ENCODE measurements around the gene EPS8L3. TPM values are rescaled to one million over a fixed set of nuclear protein-coding genes. Genes with fewer than 3 reads are reported as not detected.

Gene EPS8L3
- total RNA-seq, 1 donor from 2014 or later, result not detected

DNA sequence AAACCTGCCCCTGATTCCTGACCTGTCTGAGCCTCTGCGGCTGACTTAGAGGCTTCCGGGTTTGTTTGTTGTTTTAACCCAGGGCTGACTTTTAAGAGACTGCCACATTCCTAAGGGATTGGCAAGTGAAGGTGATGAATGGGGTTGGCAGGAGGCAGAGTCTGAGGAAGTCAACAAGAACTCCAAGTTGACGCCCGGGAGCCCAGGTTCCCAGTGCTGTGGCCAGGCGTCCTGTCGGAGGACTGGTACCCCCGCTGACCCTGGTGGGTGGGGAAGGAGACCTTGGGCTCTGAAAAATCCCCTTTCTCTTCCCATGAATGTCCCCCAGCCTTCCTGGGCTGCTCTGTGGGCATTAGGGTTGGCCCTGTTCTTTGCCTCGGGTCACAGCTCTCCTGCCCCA lies 19.7 kb upstream of the EPS8L3 start:
- H3K27ac Mint-ChIP-seq (ENCODE audit: unreplicated experiment), result no peak overlapping the region
- H3K4me1 Mint-ChIP-seq, result peaks cover 4% of the 10 kb centered on the region
- no peak for DNase-seq (ENCODE audit: low read depth, low spot score)
- H3K9me3 Mint-ChIP-seq, result peaks cover 4% of the 10 kb centered on the region
- TF ChIP-seq, protein P1, sequence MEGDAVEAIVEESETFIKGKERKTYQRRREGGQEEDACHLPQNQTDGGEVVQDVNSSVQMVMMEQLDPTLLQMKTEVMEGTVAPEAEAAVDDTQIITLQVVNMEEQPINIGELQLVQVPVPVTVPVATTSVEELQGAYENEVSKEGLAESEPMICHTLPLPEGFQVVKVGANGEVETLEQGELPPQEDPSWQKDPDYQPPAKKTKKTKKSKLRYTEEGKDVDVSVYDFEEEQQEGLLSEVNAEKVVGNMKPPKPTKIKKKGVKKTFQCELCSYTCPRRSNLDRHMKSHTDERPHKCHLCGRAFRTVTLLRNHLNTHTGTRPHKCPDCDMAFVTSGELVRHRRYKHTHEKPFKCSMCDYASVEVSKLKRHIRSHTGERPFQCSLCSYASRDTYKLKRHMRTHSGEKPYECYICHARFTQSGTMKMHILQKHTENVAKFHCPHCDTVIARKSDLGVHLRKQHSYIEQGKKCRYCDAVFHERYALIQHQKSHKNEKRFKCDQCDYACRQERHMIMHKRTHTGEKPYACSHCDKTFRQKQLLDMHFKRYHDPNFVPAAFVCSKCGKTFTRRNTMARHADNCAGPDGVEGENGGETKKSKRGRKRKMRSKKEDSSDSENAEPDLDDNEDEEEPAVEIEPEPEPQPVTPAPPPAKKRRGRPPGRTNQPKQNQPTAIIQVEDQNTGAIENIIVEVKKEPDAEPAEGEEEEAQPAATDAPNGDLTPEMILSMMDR (conservative IDR thresholded peaks at IDR 0.05), result no peak
- no peaks in the 10 kb centered on the region for H3K27me3 Mint-ChIP-seq (ENCODE audit: low read depth)
- no peaks in the 10 kb centered on the region for H3K36me3 Mint-ChIP-seq (ENCODE audit: low read depth)
- no peak overlapping the region for H3K4me3 Mint-ChIP-seq

DNA sequence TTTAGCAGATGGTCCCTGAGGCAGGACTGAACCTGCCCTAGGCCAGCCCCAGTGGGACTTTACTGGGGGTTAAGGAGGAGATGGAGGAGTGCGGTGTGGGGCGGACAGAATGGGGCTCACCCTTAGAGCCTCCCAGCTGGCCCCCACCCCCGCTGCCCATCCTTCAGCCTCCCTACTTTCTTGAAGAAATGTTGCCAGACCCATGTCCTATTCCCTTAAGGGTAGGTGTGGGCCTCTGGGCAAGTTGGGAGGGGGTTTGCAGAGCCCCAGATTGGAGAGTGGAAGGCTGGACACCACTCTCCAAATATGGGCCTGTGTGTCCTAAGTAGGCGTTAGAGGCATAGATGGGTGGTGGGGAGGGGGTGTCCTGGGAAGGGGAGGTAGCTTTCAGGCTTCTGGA lies 19.2 kb upstream of the EPS8L3 start:
- Mint-ChIP-seq H3K27ac (ENCODE audit: unreplicated experiment) (peak overlapping the region; percentile 19), H3K27me3 (ENCODE audit: low read depth) (no peaks in the 10 kb centered on the region), H3K4me1 (peaks cover 4% of the 10 kb centered on the region), H3K9me3 (peaks cover 4% of the 10 kb centered on the region), H3K4me3 (no peak overlapping the region), H3K36me3 (ENCODE audit: low read depth) (no peaks in the 10 kb centered on the region)
- DNase-seq (ENCODE audit: low read depth, low spot score), result no peak
- TF ChIP-seq, protein P1 (conservative IDR thresholded peaks at IDR 0.05), result no peak

DNA sequence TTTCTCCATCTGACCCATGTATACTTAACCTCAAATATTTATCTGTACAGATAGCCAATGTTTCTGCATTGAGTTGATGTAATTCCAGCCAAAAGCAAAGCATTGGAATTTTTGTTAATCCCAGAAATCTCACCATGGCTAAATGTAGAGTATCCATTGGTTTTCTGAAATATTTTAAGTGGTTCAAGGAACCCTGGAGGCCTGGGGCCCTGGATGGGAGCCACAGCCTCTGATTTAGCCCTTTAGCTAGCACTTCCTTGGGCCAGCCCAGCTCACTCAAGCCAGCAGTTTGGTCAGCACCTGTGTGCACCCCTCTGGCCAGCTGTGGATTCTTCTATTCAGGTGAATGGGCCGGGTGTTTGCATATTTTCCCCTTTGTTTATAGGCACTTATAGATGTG lies 18.8 kb upstream of the EPS8L3 start:
- no peaks in the 10 kb centered on the region for H3K36me3 Mint-ChIP-seq (ENCODE audit: low read depth)
- H3K27ac Mint-ChIP-seq (ENCODE audit: unreplicated experiment), result no peak overlapping the region
- no peak overlapping the region for H3K4me3 Mint-ChIP-seq
- no peak for DNase-seq (ENCODE audit: low read depth, low spot score)
- H3K27me3 Mint-ChIP-seq (ENCODE audit: low read depth), result no peaks in the 10 kb centered on the region
- TF ChIP-seq, protein P1 (conservative IDR thresholded peaks at IDR 0.05), result no peak
- peaks cover 4% of the 10 kb centered on the region for H3K9me3 Mint-ChIP-seq
- H3K4me1 Mint-ChIP-seq, result peaks cover 5% of the 10 kb centered on the region

DNA sequence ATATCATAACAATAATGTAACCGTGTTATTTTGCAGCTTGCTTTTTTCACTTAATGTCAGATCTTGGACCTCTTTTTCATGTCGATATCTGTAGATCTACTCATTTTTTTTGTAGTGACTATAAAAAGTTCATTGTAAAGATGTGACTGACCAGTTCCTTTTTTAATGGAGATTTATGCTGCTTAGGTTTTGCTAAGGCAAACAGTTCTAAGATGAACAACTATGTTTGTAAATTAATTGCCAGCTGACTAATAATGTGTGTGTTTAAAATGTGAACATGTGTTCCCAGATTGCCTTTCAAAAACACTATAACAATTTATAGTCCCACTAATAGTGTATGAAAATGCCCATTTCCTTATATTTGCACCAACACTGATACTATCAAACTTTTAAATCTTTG lies 18.1 kb upstream of the EPS8L3 start:
- H3K4me1 Mint-ChIP-seq, result peaks cover 12% of the 10 kb centered on the region
- TF ChIP-seq, protein P1 (conservative IDR thresholded peaks at IDR 0.05), result no peak
- H3K36me3 Mint-ChIP-seq (ENCODE audit: low read depth), result no peaks in the 10 kb centered on the region
- no peaks in the 10 kb centered on the region for H3K27me3 Mint-ChIP-seq (ENCODE audit: low read depth)
- no peak overlapping the region for H3K27ac Mint-ChIP-seq (ENCODE audit: unreplicated experiment)
- H3K9me3 Mint-ChIP-seq, result peaks cover 4% of the 10 kb centered on the region
- DNase-seq (ENCODE audit: low read depth, low spot score), result no peak
- no peak overlapping the region for H3K4me3 Mint-ChIP-seq

DNA sequence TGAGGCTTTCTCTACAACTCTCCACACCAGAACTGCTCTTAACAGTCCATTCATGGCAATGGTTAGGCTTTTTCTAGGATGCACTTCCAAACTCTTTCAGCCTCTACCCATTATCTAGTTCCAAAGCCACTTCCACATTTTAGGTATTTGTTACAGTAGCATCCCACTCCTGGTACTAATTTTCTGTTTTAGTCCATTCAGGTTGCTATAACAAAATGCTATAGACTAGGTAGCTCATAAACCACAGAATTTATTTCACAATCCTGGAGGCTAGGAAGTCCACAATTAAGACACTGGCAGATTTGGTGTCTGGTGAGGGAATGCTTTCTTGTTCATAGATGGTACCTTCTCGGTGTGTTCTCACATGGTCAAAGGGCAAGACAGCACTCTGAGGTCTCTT lies 17.3 kb upstream of the EPS8L3 start:
- H3K27ac Mint-ChIP-seq (ENCODE audit: unreplicated experiment), result no peak overlapping the region
- DNase-seq (ENCODE audit: low read depth, low spot score), result no peak
- peaks cover 13% of the 10 kb centered on the region for H3K4me1 Mint-ChIP-seq
- H3K9me3 Mint-ChIP-seq, result peaks cover 4% of the 10 kb centered on the region
- TF ChIP-seq, protein P1 (conservative IDR thresholded peaks at IDR 0.05), result no peak
- H3K36me3 Mint-ChIP-seq (ENCODE audit: low read depth), result no peaks in the 10 kb centered on the region
- no peaks in the 10 kb centered on the region for H3K27me3 Mint-ChIP-seq (ENCODE audit: low read depth)
- H3K4me3 Mint-ChIP-seq, result no peak overlapping the region

All from neural crest cell (in vitro differentiated cells).